Breast epithelium (tissue), 4 donors: ENCODE results near the gene TCF3. TPM values are rescaled to one million over a fixed set of nuclear protein-coding genes. Genes with fewer than 3 reads are reported as not detected.
A peak's percentile ranks its signal among the peaks of the same experiment; 100 is the strongest.

ENCODE experiments used
- DNase-seq, 2 donors: peaks; one replicate each; pipeline ENCODE4 v3.0.0-alpha.2; 2019; ENCODE audit warnings: low spot score in 2 of 2
- H3K27ac ChIP-seq, 2 donors: fragments of 200-600 bp; sonication (generic) in 1 of 2; one replicate each; pipeline ENCODE4 v1.5.1; 2016 to 2019; ENCODE audit warnings: mild to moderate bottlenecking in 1 of 2
- H3K27me3 ChIP-seq, 2 donors: fragments of 200-600 bp; sonication (generic) in 1 of 2; one replicate each; pipeline versions ENCODE4 v1.5.1 to v1.6.0; 2017 to 2019; ENCODE audit warnings: control low read depth in 1 of 2, mild to moderate bottlenecking in 1 of 2
- H3K36me3 ChIP-seq: fragments of 200-600 bp; one replicate; pipeline ENCODE4 v1.5.1; 2019
- H3K4me1 ChIP-seq, 2 donors: fragments of 200-600 bp; sonication (generic); one replicate each; pipeline ENCODE4 v1.5.1; 2016 to 2019; ENCODE audit warnings: control low read depth in 1 of 2
- H3K4me3 ChIP-seq, 3 donors: fragments of 200-600 bp; sonication (generic); 1 replicate in 2 of 3; 2 replicates in 1 of 3; pipeline ENCODE4 v1.5.1; 2016 to 2019; ENCODE audit warnings: mild to moderate bottlenecking in 3 of 3, moderate library complexity in 2 of 3
- H3K9me3 ChIP-seq, 2 donors: fragments of 200-600 bp; sonication (generic) in 1 of 2; one replicate each; pipeline ENCODE4 v1.5.1; 2016 to 2019; ENCODE audit warnings: control low read depth in 1 of 2
- POLR2A ChIP-seq: fragments of 450-650 bp; IDR thresholded peaks from one replicate; pipeline ENCODE4 v1.6.1; 2016; ENCODE audit warnings: antibody characterized with exemption, mild to moderate bottlenecking, moderate library complexity
- POLR2AphosphoS5 ChIP-seq, 3 donors: sonication (generic); formaldehyde crosslinking; IDR thresholded peaks; one replicate each; pipeline ENCODE4 v1.6.1; 2017; ENCODE audit warnings: antibody characterized with exemption in 3 of 3
- intact Hi-C: fragments of 100-400 bp; cut with DNase I; formaldehyde crosslinking; loops from one replicate; pipeline ENCODE4 v1.15.1; 2023; ENCODE audit warnings: low total_unique reads
- total RNA-seq, 3 donors: library from RNA; depleted of rRNA; stranded (reverse); fragments of >200 nt; gene quantifications; one replicate each; pipeline ENCODE4 v1.1.0, GENCODE V29; 2016
- TF ChIP-seq, protein P1 (sequence below), 3 donors: fragments of 450-650 bp; IDR thresholded peaks; one replicate each; pipeline ENCODE4 v1.5.1; 2016 to 2017; ENCODE audit warnings: antibody characterized with exemption in 3 of 3, mild to moderate bottlenecking in 3 of 3, moderate library complexity in 3 of 3

TCF3 gene
- total RNA-seq, 3 donors from 2014 or later, result 38.6 to 45.3 (median 42.3) TPM

- intact Hi-C loops, result no loop called here
- Histone ChIP-seq H3K27ac (peak within 1 kb of the TSS; percentile 89 to 92), H3K4me3 (peak within 1 kb of the TSS; percentile 71 to 80 (median 73)), H3K36me3 (no peaks in the 10 kb centered on the region), H3K4me1 (peaks cover 0 to 6% of the 10 kb centered on the region in 2 donors), H3K9me3 (no peaks in the 10 kb centered on the region), H3K27me3 (no peaks in the 10 kb centered on the region)
- TF ChIP-seq POLR2A (no peak), POLR2AphosphoS5 (IDR thresholded peaks at IDR 0.05) (no peak)
- TF ChIP-seq, protein P1, sequence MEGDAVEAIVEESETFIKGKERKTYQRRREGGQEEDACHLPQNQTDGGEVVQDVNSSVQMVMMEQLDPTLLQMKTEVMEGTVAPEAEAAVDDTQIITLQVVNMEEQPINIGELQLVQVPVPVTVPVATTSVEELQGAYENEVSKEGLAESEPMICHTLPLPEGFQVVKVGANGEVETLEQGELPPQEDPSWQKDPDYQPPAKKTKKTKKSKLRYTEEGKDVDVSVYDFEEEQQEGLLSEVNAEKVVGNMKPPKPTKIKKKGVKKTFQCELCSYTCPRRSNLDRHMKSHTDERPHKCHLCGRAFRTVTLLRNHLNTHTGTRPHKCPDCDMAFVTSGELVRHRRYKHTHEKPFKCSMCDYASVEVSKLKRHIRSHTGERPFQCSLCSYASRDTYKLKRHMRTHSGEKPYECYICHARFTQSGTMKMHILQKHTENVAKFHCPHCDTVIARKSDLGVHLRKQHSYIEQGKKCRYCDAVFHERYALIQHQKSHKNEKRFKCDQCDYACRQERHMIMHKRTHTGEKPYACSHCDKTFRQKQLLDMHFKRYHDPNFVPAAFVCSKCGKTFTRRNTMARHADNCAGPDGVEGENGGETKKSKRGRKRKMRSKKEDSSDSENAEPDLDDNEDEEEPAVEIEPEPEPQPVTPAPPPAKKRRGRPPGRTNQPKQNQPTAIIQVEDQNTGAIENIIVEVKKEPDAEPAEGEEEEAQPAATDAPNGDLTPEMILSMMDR (IDR thresholded peaks at IDR 0.05), result no peak
- peak; percentile 62 to 71 for DNase-seq
Observed at GRCh38 chr19:1568320-1569019, 83.9 kb downstream of the TCF3 start, which contains the start of gene MEX3D. MEX3D (minus strand) TSS chr19:1568325; CDS start chr19:1568058, 267 bp downstream.

DNA sequence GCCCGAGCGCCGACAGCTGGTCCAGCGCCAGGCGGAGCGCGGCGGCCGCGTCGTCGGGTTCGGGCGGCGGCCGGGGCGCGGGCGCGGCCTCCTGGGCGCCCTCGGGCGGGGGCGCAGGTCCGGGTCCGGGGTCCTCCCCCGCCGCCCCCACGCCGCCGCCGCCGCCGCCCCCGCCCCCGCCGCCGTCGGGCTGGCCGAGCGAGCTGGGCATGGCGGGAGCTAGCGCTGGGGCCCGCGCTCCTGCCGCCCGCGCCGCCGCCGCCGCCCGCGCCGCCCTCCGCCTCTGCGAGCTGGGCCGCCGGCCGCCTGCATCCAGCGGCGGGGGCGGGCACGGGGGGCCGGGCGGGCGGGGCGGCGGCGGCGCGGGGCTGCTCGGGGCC lies 84.6 kb downstream of the TCF3 start:
- Histone ChIP-seq H3K36me3 (no peaks in the 10 kb centered on the region), H3K27me3 (no peaks in the 10 kb centered on the region), H3K4me3 (peak overlapping the region; percentile 71 to 80 (median 73)), H3K9me3 (no peaks in the 10 kb centered on the region), H3K4me1 (peaks cover 0 to 6% of the 10 kb centered on the region in 2 donors), H3K27ac (peak overlapping the region in 1 of 2 donors; percentile 89)
- DNase-seq, result no peak
- intact Hi-C loops, result no loop called here
- TF ChIP-seq POLR2AphosphoS5 (IDR thresholded peaks at IDR 0.05) (no peak), POLR2A (no peak)
- TF ChIP-seq, protein P1 (IDR thresholded peaks at IDR 0.05), result no peak

DNA sequence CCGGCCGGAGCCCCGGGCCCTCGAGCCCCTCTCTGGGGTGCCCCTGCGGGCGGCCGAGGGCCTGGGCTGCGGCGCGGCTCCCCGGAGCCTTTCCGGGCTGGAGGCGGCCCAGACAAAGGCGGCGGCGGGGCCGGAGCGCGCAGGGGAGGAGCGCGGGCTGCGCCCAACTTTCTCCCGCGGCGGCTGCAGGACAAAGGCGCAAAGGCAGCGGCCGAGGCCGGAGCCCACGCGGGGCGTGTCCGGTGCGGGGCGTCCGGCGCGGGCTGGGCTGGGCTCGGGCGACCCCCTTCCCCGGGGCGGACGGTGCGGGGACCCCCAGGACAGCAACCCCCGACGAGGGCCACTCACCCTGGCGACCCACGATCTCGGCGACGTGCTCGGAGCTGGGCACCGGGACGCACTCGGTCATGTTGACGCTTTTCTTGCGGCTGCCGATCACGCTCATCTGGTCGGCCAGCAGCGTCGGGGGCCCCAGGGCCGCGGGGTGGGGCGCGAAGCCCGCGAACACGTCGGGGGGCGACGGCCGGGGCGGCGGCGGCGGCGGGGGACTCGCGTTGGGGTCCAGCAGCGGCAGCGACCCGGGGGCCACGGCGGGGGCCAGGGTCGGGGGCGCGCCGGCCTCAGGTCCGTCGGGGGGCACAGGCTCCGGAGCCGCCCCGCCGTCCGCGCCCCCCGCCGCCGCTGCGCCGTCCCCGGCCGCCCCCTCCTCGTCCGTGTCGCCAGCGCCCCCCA lies 85.1 kb downstream of the TCF3 start:
- Histone ChIP-seq H3K27me3 (no peaks in the 10 kb centered on the region), H3K4me3 (peak overlapping the region; percentile 71 to 80 (median 73)), H3K4me1 (peaks cover 0 to 6% of the 10 kb centered on the region in 2 donors), H3K36me3 (no peaks in the 10 kb centered on the region), H3K9me3 (no peaks in the 10 kb centered on the region), H3K27ac (peak overlapping the region; percentile 89 to 92)
- peak in 1 of 3 donors; percentile 23 for TF ChIP-seq POLR2AphosphoS5 (IDR thresholded peaks at IDR 0.05)
- TF ChIP-seq, protein P1 (IDR thresholded peaks at IDR 0.05), result no peak
- peak in 1 of 2 donors; percentile 31 for DNase-seq
- intact Hi-C loops, result no loop called here

GRCh38 chr19:1566392-1567115 lies 85.9 kb downstream of the TCF3 start:
- peak in 2 of 3 donors; percentile 36 to 49 for TF ChIP-seq POLR2AphosphoS5 (IDR thresholded peaks at IDR 0.05)
- no peak for TF ChIP-seq POLR2A
- TF ChIP-seq, protein P1 (IDR thresholded peaks at IDR 0.05), result no peak
- Histone ChIP-seq H3K4me1 (peaks cover 0 to 6% of the 10 kb centered on the region in 2 donors), H3K4me3 (peak overlapping the region; percentile 71 to 80 (median 73)), H3K27ac (peak overlapping the region; percentile 89 to 92), H3K9me3 (no peaks in the 10 kb centered on the region), H3K27me3 (no peaks in the 10 kb centered on the region), H3K36me3 (no peaks in the 10 kb centered on the region)
- intact Hi-C loops, result no loop called here
- DNase-seq, result peak; percentile 72 to 86
